Renal pelvis (tissue), 4 donors: ENCODE data around the gene AGO1. TPM values are rescaled to one million over a fixed set of nuclear protein-coding genes. Genes with fewer than 3 reads are reported as not detected.
"Not testable (repeated sequence)": the region's sequence is repeated elsewhere in the genome, so short reads cannot be mapped to it uniquely, and the experiment has no call there.

Experiments
- DNase-seq: peaks from one replicate; pipeline ENCODE4 v3.0.0-alpha.2; 2013
- polyA plus RNA-seq, 3 donors: library from polyadenylated mRNA; unstranded; fragments of 120-200 nt; gene quantifications; one replicate each; pipeline ENCODE4 v1.2.1, GENCODE V29; 2013; ENCODE audit not compliant: insufficient read length in 3 of 3

AGO1 gene
- polyA plus RNA-seq, 3 donors, result 17.6 to 21.6 (median 21.1) TPM

GRCh38 chr1:35962952-35963351, 79.9 kb downstream of the AGO1 start:
- DNase-seq, result no peak

GRCh38 chr1:35964277-35964676, 81.3 kb downstream of the AGO1 start:
- not testable (repeated sequence) for DNase-seq

- no peak for DNase-seq
These were observed 85.4 kb downstream of the AGO1 start for GRCh38 chr1:35968396-35968795.

GRCh38 chr1:35971601-35972000, 88.6 kb downstream of the AGO1 start:
- DNase-seq, result no peak

GRCh38 chr1:35972631-35973030, 89.6 kb downstream of the AGO1 start:
- DNase-seq, result not testable (repeated sequence)

GRCh38 chr1:35980090-35980489, 97.1 kb downstream of the AGO1 start:
- no peak for DNase-seq

Other genes with a start within 250 kb of the AGO1 start
- gene PSMB2, start 241.7 kb upstream of the AGO1 start, polyA plus RNA-seq, result 10 to 100 TPM; 70.1 to 80.6 (median 76.5) TPM
- gene C1orf216, start 164.3 kb upstream of the AGO1 start, polyA plus RNA-seq, result 10 to 100 TPM in 1 of 3 donors, 1 to 10 TPM in 2; 8.1 to 10.5 (median 8.8) TPM
- gene CLSPN, start 113.2 kb upstream of the AGO1 start, polyA plus RNA-seq, result 10 to 100 TPM; 13.2 to 15.3 (median 13.6) TPM
- 10 to 100 TPM; 15.0 to 31.0 (median 28.3) TPM for gene AGO4, start 75.2 kb upstream of the AGO1 start, polyA plus RNA-seq
- 10 to 100 TPM; 11.6 to 17.5 (median 14.1) TPM for gene AGO3, start 47.9 kb downstream of the AGO1 start, polyA plus RNA-seq
- 10 to 100 TPM; 11.1 to 17.3 (median 14.6) TPM for gene TEKT2, start 200.9 kb downstream of the AGO1 start, polyA plus RNA-seq
- 10 to 100 TPM; 35.6 to 40.0 (median 36.8) TPM for gene ADPRS, start 205.7 kb downstream of the AGO1 start, polyA plus RNA-seq
- 1 to 10 TPM; 1.6 to 1.9 (median 1.8) TPM for gene COL8A2, start 242.0 kb downstream of the AGO1 start, polyA plus RNA-seq